GM19452 (cell line): ENCODE results near the gene CAMTA1.

Experiments used
- ATAC-seq: cut with Tn5 transposase; IDR thresholded peaks from one replicate; pipeline ENCODE4 v1.9.1; 2021; ENCODE audit not compliant: unreplicated experiment

The CAMTA1 gene

DNA sequence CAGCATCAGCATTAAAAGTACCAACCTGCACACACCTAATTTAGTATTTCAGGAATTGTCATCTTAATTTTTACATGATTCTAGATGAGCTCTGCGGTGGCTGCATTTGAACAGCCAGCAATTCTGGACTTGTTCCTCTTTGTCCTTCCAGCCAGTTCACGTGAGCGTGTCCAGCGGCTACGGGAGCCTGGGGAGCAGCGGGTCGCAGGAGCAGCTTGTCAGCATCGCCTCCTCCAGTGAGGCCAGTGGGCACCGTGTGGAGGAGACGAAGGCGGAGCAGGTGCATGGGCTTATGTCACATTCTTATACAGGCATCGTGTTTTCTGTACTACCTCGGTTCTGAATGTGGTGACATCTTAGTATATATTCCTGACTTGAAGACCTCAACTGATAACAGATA, 1024.5 kb downstream of the CAMTA1 start:
- ATAC-seq: no peak

GRCh38 chr1:7810395-7810794, 1025.1 kb downstream of the CAMTA1 start:
- no peak for ATAC-seq

GRCh38 chr1:7811476-7811875, 1026.2 kb downstream of the CAMTA1 start:
- no peak for ATAC-seq

GRCh38 chr1:7813677-7814373, 1028.6 kb downstream of the CAMTA1 start:
- ATAC-seq: no peak
